ENCODE measurements around the gene RNPEPL1. TPM values are rescaled to one million over a fixed set of nuclear protein-coding genes. Genes with fewer than 3 reads are reported as not detected.

The RNPEPL1 gene
- total and polyA plus RNA-seq, 10 of the 15 experiments (the other 5 are each of a cell fraction or from before 2014, with no cell fraction given) = 0.24 to 49.5 (median 6.8) TPM

- TF ChIP-seq, protein P1, sequence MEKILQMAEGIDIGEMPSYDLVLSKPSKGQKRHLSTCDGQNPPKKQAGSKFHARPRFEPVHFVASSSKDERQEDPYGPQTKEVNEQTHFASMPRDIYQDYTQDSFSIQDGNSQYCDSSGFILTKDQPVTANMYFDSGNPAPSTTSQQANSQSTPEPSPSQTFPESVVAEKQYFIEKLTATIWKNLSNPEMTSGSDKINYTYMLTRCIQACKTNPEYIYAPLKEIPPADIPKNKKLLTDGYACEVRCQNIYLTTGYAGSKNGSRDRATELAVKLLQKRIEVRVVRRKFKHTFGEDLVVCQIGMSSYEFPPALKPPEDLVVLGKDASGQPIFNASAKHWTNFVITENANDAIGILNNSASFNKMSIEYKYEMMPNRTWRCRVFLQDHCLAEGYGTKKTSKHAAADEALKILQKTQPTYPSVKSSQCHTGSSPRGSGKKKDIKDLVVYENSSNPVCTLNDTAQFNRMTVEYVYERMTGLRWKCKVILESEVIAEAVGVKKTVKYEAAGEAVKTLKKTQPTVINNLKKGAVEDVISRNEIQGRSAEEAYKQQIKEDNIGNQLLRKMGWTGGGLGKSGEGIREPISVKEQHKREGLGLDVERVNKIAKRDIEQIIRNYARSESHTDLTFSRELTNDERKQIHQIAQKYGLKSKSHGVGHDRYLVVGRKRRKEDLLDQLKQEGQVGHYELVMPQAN (conservative IDR thresholded peaks at IDR 0.05) = 0 out of 2 replicates have a peak, but pooled peaks have one; percentile 40
- TF ChIP-seq RFX5 (IDR thresholded peaks at IDR 0.05; ENCODE audit: low read depth, low read length) = peak; percentile 93
- TF ChIP-seq MYC (IDR thresholded peaks at IDR 0.05; ENCODE audit: insufficient read depth, insufficient read length, insufficient replicate concordance, low read length, severe bottlenecking) = peak; percentile 94
- TF ChIP-seq USF2 (IDR thresholded peaks at IDR 0.05; ENCODE audit: borderline replicate concordance, low read depth, low read length) = peak; percentile 42; the same call in 1 of the 2 replicates
- 0 out of 2 replicates have a peak, but pooled peaks have one; percentile 15 for TF ChIP-seq REST (IDR thresholded peaks at IDR 0.05; ENCODE audit: low read depth, low read length)
- no peak for TF ChIP-seq CBX5 (IDR thresholded peaks at IDR 0.05; ENCODE audit: low read depth)
- TF ChIP-seq SMAD5 (IDR thresholded peaks at IDR 0.05; ENCODE audit: low read depth) = peak; percentile 66
- peak; percentile 51 for TF ChIP-seq SP1 (IDR thresholded peaks at IDR 0.05; ENCODE audit: low read depth, low read length)
- TF ChIP-seq CBFB (IDR thresholded peaks at IDR 0.05; ENCODE audit: low read depth) = 0 out of 2 replicates have a peak, but pooled peaks have one; percentile 23
- 0 out of 2 replicates have a peak, but pooled peaks have one; percentile 56 for TF ChIP-seq CHD2 (IDR thresholded peaks at IDR 0.05; ENCODE audit: borderline replicate concordance, low read depth, low read length)
- TF ChIP-seq NFIC (IDR thresholded peaks at IDR 0.05; ENCODE audit: low read depth, low read length) = no peak
- TF ChIP-seq NR2F1 (conservative IDR thresholded peaks at IDR 0.05) = no peak
- TF ChIP-seq MXI1 (IDR thresholded peaks at IDR 0.05; ENCODE audit: low read depth, low read length) = peak; percentile 99
- TF ChIP-seq NBN (IDR thresholded peaks at IDR 0.05) = 0 out of 2 replicates have a peak, but pooled peaks have one; percentile 20
- TF ChIP-seq POLR2AphosphoS2 (IDR thresholded peaks at IDR 0.05; ENCODE audit: low read depth, low read length) = peak; percentile 29; the same call in 1 of the 2 replicates
- TF ChIP-seq RELA (IDR thresholded peaks at IDR 0.05; ENCODE audit: borderline replicate concordance, partially characterized antibody) = peak; percentile 70
These were observed 8.2 kb upstream of the RNPEPL1 start, which contains the start of gene DUSP28 (continued) for GRCh38 chr2:240560084-240560479.

All from GM12878 (cell line).